HepG2 (cell line): ENCODE measurements around the gene SPECC1L. TPM values are rescaled to one million over a fixed set of nuclear protein-coding genes. Genes with fewer than 3 reads are reported as not detected.

Experiments
- CBFB ChIP-seq: sonication (generic); formaldehyde crosslinking; IDR thresholded peaks from 2 replicates; pipeline ENCODE4 v1.4.0; 2020; ENCODE audit warnings: missing genetic modification reagents
- ELF1 ChIP-seq: sonication (generic); formaldehyde crosslinking; IDR thresholded peaks from 2 replicates; pipeline ENCODE4 v1.4.0; 2020; ENCODE audit warnings: missing genetic modification reagents
- GLI4 ChIP-seq: sonication (generic); formaldehyde crosslinking; IDR thresholded peaks from 2 replicates; pipeline ENCODE4 v1.5.1; 2020; ENCODE audit warnings: missing genetic modification reagents, mild to moderate bottlenecking, moderate library complexity, borderline replicate concordance
- GTF2F1 ChIP-seq: fragments of 150-350 bp; IDR thresholded peaks from 2 replicates; pipeline ENCODE4 v1.6.1; 2014; ENCODE audit warnings: low read length
- NKX3-1 ChIP-seq: sonication (generic); formaldehyde crosslinking; IDR thresholded peaks from 2 replicates; pipeline ENCODE4 v1.5.0; 2020; ENCODE audit warnings: missing genetic modification reagents
- SNAPC2 ChIP-seq: sonication (generic); formaldehyde crosslinking; IDR thresholded peaks from 2 replicates; pipeline ENCODE4 v1.8.1; 2022; ENCODE audit warnings: mild to moderate bottlenecking, missing genetic modification reagents
- ZBTB39 ChIP-seq: sonication (generic); formaldehyde crosslinking; IDR thresholded peaks from 2 replicates; pipeline ENCODE4 v1.5.0; 2020; ENCODE audit warnings: missing genetic modification reagents
- ZFX ChIP-seq: sonication (generic); formaldehyde crosslinking; IDR thresholded peaks from 2 replicates; pipeline ENCODE4 v1.4.0; 2020; ENCODE audit warnings: mild to moderate bottlenecking, low read depth, missing genetic modification reagents, moderate library complexity
- ZNF17 ChIP-seq: sonication (generic); formaldehyde crosslinking; IDR thresholded peaks from 2 replicates; pipeline ENCODE4 v1.5.0; 2020; ENCODE audit warnings: mild to moderate bottlenecking, missing genetic modification reagents
- ZNF337 ChIP-seq: sonication (generic); formaldehyde crosslinking; IDR thresholded peaks from 2 replicates; pipeline ENCODE4 v1.5.1; 2020; ENCODE audit warnings: missing genetic modification reagents, low read depth, mild to moderate bottlenecking, borderline replicate concordance
- ZNF354B ChIP-seq: sonication (generic); formaldehyde crosslinking; IDR thresholded peaks from 2 replicates; pipeline ENCODE4 v1.8.0; 2022; ENCODE audit warnings: mild to moderate bottlenecking, missing genetic modification reagents
- ZNF530 ChIP-seq: sonication (generic); formaldehyde crosslinking; IDR thresholded peaks from 2 replicates; pipeline ENCODE4 v1.5.0; 2020; ENCODE audit warnings: low read depth, mild to moderate bottlenecking, missing genetic modification reagents
- ZNF724P ChIP-seq: sonication (generic); formaldehyde crosslinking; IDR thresholded peaks from 2 replicates; pipeline ENCODE4 v1.8.0; 2022; ENCODE audit warnings: missing genetic modification reagents, borderline replicate concordance
- polyA plus RNA-seq, 8 experiments: library from polyadenylated mRNA; depleted of rRNA in 3 of 8; stranded (reverse) in 7 of 8; unstranded in 1 of 8; fragments of >200 nt; fragmentation: Illumina TruSeq in 4 of 8; extraction: Trizol in 4 of 8; gene quantifications; 2 replicates each; pipeline versions ENCODE4 v1.2.1 to v1.2.3, GENCODE V29; 2011 to 2016; ENCODE audit warnings: low read depth in 4 of 8, missing spikeins in 1 of 8, mixed read lengths in 1 of 8; ENCODE audit not compliant: insufficient read depth in 1 of 8
- total RNA-seq, 5 experiments: library from RNA; depleted of rRNA; stranded (reverse); fragments of >200 nt; fragmentation: Illumina TruSeq; extraction: Trizol; gene quantifications; 2 replicates each; pipeline ENCODE4 v1.2.3, GENCODE V29; 2016; ENCODE audit warnings: low read depth in 1 of 5
- TF ChIP-seq, protein P1 (sequence below): IDR thresholded peaks from 2 replicates; pipeline ENCODE4 v1.6.1; 2016; ENCODE audit warnings: missing genetic modification reagents, missing compliant biosample characterization
- TF ChIP-seq, protein P2 (sequence below): sonication (generic); formaldehyde crosslinking; IDR thresholded peaks from 2 replicates; pipeline ENCODE4 v1.4.0; 2020; ENCODE audit warnings: low read depth, missing genetic modification reagents
- TF ChIP-seq, protein P3 (sequence below): sonication (generic); formaldehyde crosslinking; IDR thresholded peaks from 2 replicates; pipeline ENCODE4 v1.4.0; 2020; ENCODE audit warnings: missing genetic modification reagents
- TF ChIP-seq, protein P4 (sequence below): sonication (generic); formaldehyde crosslinking; IDR thresholded peaks from 2 replicates; pipeline ENCODE4 v1.5.0; 2020; ENCODE audit warnings: mild to moderate bottlenecking, missing genetic modification reagents

Gene SPECC1L
- total and polyA plus RNA-seq, 2 of the 13 experiments (the other 11 are each of a cell fraction or from before 2014, with no cell fraction given), result 14.1 to 30.3 TPM

GRCh38 chr22:24247564-24248344 is 22.9 kb upstream of the SPECC1L start (continued):
- no peak for TF ChIP-seq ZBTB39 (CRISPR knock-in tag)
- TF ChIP-seq ZNF724P (CRISPR knock-in tag), result no peak
- TF ChIP-seq, protein P1, sequence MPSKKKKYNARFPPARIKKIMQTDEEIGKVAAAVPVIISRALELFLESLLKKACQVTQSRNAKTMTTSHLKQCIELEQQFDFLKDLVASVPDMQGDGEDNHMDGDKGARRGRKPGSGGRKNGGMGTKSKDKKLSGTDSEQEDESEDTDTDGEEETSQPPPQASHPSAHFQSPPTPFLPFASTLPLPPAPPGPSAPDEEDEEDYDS, result peak; percentile 30; the same call in 1 of the 2 replicates
- no peak for TF ChIP-seq ZNF530 (CRISPR knock-in tag)
- TF ChIP-seq, protein P2, sequence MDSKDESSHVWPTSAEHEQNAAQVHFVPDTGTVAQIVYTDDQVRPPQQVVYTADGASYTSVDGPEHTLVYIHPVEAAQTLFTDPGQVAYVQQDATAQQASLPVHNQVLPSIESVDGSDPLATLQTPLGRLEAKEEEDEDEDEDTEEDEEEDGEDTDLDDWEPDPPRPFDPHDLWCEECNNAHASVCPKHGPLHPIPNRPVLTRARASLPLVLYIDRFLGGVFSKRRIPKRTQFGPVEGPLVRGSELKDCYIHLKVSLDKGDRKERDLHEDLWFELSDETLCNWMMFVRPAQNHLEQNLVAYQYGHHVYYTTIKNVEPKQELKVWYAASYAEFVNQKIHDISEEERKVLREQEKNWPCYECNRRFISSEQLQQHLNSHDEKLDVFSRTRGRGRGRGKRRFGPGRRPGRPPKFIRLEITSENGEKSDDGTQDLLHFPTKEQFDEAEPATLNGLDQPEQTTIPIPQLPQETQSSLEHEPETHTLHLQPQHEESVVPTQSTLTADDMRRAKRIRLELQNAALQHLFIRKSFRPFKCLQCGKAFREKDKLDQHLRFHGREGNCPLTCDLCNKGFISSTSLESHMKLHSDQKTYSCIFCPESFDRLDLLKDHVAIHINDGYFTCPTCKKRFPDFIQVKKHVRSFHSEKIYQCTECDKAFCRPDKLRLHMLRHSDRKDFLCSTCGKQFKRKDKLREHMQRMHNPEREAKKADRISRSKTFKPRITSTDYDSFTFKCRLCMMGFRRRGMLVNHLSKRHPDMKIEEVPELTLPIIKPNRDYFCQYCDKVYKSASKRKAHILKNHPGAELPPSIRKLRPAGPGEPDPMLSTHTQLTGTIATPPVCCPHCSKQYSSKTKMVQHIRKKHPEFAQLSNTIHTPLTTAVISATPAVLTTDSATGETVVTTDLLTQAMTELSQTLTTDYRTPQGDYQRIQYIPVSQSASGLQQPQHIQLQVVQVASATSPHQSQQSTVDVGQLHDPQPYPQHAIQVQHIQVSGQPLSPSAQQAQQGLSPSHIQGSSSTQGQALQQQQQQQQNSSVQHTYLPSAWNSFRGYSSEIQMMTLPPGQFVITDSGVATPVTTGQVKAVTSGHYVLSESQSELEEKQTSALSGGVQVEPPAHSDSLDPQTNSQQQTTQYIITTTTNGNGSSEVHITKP (CRISPR knock-in tag), result no peak
- TF ChIP-seq GLI4 (CRISPR knock-in tag), result 0 out of 2 replicates have a peak, but pooled peaks have one; percentile 44
- TF ChIP-seq ZFX (CRISPR knock-in tag), result peak; percentile 62
- 0 out of 2 replicates have a peak, but pooled peaks have one; percentile 30 for TF ChIP-seq ZNF337 (CRISPR knock-in tag)
- TF ChIP-seq, protein P3, sequence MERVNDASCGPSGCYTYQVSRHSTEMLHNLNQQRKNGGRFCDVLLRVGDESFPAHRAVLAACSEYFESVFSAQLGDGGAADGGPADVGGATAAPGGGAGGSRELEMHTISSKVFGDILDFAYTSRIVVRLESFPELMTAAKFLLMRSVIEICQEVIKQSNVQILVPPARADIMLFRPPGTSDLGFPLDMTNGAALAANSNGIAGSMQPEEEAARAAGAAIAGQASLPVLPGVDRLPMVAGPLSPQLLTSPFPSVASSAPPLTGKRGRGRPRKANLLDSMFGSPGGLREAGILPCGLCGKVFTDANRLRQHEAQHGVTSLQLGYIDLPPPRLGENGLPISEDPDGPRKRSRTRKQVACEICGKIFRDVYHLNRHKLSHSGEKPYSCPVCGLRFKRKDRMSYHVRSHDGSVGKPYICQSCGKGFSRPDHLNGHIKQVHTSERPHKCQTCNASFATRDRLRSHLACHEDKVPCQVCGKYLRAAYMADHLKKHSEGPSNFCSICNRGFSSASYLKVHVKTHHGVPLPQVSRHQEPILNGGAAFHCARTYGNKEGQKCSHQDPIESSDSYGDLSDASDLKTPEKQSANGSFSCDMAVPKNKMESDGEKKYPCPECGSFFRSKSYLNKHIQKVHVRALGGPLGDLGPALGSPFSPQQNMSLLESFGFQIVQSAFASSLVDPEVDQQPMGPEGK (CRISPR knock-in tag), result peak; percentile 64
- peak; percentile 7; the same call in 1 of the 2 replicates for TF ChIP-seq ELF1 (CRISPR knock-in tag)
- TF ChIP-seq GTF2F1, result no peak
- TF ChIP-seq SNAPC2 (CRISPR knock-in tag), result no peak
- no peak for TF ChIP-seq ZNF17 (CRISPR knock-in tag)
- TF ChIP-seq, protein P4, sequence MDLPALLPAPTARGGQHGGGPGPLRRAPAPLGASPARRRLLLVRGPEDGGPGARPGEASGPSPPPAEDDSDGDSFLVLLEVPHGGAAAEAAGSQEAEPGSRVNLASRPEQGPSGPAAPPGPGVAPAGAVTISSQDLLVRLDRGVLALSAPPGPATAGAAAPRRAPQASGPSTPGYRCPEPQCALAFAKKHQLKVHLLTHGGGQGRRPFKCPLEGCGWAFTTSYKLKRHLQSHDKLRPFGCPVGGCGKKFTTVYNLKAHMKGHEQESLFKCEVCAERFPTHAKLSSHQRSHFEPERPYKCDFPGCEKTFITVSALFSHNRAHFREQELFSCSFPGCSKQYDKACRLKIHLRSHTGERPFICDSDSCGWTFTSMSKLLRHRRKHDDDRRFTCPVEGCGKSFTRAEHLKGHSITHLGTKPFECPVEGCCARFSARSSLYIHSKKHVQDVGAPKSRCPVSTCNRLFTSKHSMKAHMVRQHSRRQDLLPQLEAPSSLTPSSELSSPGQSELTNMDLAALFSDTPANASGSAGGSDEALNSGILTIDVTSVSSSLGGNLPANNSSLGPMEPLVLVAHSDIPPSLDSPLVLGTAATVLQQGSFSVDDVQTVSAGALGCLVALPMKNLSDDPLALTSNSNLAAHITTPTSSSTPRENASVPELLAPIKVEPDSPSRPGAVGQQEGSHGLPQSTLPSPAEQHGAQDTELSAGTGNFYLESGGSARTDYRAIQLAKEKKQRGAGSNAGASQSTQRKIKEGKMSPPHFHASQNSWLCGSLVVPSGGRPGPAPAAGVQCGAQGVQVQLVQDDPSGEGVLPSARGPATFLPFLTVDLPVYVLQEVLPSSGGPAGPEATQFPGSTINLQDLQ (CRISPR knock-in tag), result 0 out of 2 replicates have a peak, but pooled peaks have one; percentile 11
- TF ChIP-seq ZNF354B (CRISPR knock-in tag), result no peak
- TF ChIP-seq NKX3-1 (CRISPR knock-in tag), result no peak
- no peak for TF ChIP-seq CBFB (CRISPR knock-in tag)
